ENCODE results near the gene P4HB. TPM values are rescaled to one million over a fixed set of nuclear protein-coding genes. Genes with fewer than 3 reads are reported as not detected.

Gene P4HB
- polyA plus RNA-seq, 1 of the 3 experiments (the other 2 are of a cell fraction): 165 TPM

- no peak for TF ChIP-seq ZBTB33 (IDR thresholded peaks at IDR 0.05; ENCODE audit: borderline replicate concordance, low read depth)
- TF ChIP-seq MXI1 (IDR thresholded peaks at IDR 0.05; ENCODE audit: low read depth, low read length): no peak
- no peak for TF ChIP-seq SMC3 (IDR thresholded peaks at IDR 0.05; ENCODE audit: low read depth, low read length)
- no peak for TF ChIP-seq RAD21 (IDR thresholded peaks at IDR 0.05; ENCODE audit: low read length)
- TF ChIP-seq NFIC (IDR thresholded peaks at IDR 0.05; ENCODE audit: borderline replicate concordance): no peak
These were observed 44.5 kb upstream of the P4HB start (continued) for GRCh38 chr17:81904600-81905423.

GRCh38 chr17:81903896-81904599, 43.7 kb upstream of the P4HB start:
- H4K20me1 ChIP-seq (ENCODE audit: insufficient read depth): 0 out of 2 replicates have a peak, but pooled peaks cover 4% of the 10 kb centered on the region
- H3K9me2 ChIP-seq: no peaks in the 10 kb centered on the region
- peaks cover 12% of the 10 kb centered on the region for H3F3A ChIP-seq (replicated peaks; ENCODE audit: insufficient read depth)
- no peak for DNase-seq
- ChIA-PET POLR2A (no interaction called here), CTCF (interaction anchor here (0.5 to 2.3 kb wide), 3 partner anchors 14 to 56 kb away, joined by 3 to 8 read pairs (median 3); partner anchors contain the start of genes MAFG and SIRT7)
- H3K79me2 ChIP-seq (ENCODE audit: insufficient read depth): no peaks in the 10 kb centered on the region
- H3K4me2 ChIP-seq: no peak overlapping the region
- H3K4me1 ChIP-seq (ENCODE audit: control insufficient read depth in 1 of 2, insufficient read depth in 2 of 2, low read depth in 1 of 2, low read length in 1 of 2): peaks cover 0 to 10% of the 10 kb centered on the region in 2 experiments; a peak in 1 of 4 replicates
- no peaks in the 10 kb centered on the region for H3K27me3 ChIP-seq (ENCODE audit: insufficient read depth)
- H3K27ac ChIP-seq (ENCODE audit: low read depth in 2 of 2, low read length in 1 of 2): no peak overlapping the region
- H2AFZ ChIP-seq (ENCODE audit: low read depth): no peak overlapping the region
- no peaks in the 10 kb centered on the region for H3K9me3 ChIP-seq
- TF ChIP-seq TAF1 (IDR thresholded peaks at IDR 0.05; ENCODE audit: borderline replicate concordance, low read depth, low read length): no peak
- no peak for TF ChIP-seq FOXJ3 (CRISPR knock-in tag; IDR thresholded peaks at IDR 0.05)
- TF ChIP-seq JUND (IDR thresholded peaks at IDR 0.05): no peak
- TF ChIP-seq FOSL2 (IDR thresholded peaks at IDR 0.05; ENCODE audit: borderline replicate concordance, low read depth): no peak
- TF ChIP-seq ELF1 (IDR thresholded peaks at IDR 0.05): no peak
- no peak for TF ChIP-seq PBX3 (IDR thresholded peaks at IDR 0.05)
- no peak for TF ChIP-seq TEAD4 (IDR thresholded peaks at IDR 0.05; ENCODE audit: borderline replicate concordance, insufficient read depth)
- no peak for TF ChIP-seq RAD21 (IDR thresholded peaks at IDR 0.05; ENCODE audit: low read length)
- no peak overlapping the region for H3K4me3 ChIP-seq (ENCODE audit: low read depth in 2 of 2, low read length in 1 of 2)
- no peak overlapping the region for H3K9ac ChIP-seq
- WGBS (ENCODE audit: low lambda C conversion rate): 97% methylated on average over 20 of the region's 24 CpGs
- H3K36me3 ChIP-seq (replicated peaks in 1 of 2; ENCODE audit: control insufficient read depth in 1 of 2, insufficient read depth in 2 of 2, low read length in 1 of 2): peaks cover 10 to 62% of the 10 kb centered on the region in 2 experiments

Data from SK-N-SH (cell line).